ENCODE data around the gene IFIT2.

- TF ChIP-seq POLR2AphosphoS5 (IDR thresholded peaks at IDR 0.05; ENCODE audit: low read depth, low read length) (no peak), MEF2A (IDR thresholded peaks at IDR 0.05; ENCODE audit: borderline replicate concordance, low read depth) (no peak), NRF1 (IDR thresholded peaks at IDR 0.05; ENCODE audit: low read depth, low read length) (no peak), MXI1 (IDR thresholded peaks at IDR 0.05; ENCODE audit: low read depth, low read length) (no peak), CHD2 (IDR thresholded peaks at IDR 0.05; ENCODE audit: low read length, partially characterized antibody) (no peak), RFX5 (IDR thresholded peaks at IDR 0.05; ENCODE audit: low read length) (no peak), TAF1 (IDR thresholded peaks at IDR 0.05; ENCODE audit: borderline replicate concordance, low read depth, low read length) (no peak), SIN3A (IDR thresholded peaks at IDR 0.05; ENCODE audit: borderline replicate concordance, low read depth, low read length) (no peak)
- TF ChIP-seq, protein P1, sequence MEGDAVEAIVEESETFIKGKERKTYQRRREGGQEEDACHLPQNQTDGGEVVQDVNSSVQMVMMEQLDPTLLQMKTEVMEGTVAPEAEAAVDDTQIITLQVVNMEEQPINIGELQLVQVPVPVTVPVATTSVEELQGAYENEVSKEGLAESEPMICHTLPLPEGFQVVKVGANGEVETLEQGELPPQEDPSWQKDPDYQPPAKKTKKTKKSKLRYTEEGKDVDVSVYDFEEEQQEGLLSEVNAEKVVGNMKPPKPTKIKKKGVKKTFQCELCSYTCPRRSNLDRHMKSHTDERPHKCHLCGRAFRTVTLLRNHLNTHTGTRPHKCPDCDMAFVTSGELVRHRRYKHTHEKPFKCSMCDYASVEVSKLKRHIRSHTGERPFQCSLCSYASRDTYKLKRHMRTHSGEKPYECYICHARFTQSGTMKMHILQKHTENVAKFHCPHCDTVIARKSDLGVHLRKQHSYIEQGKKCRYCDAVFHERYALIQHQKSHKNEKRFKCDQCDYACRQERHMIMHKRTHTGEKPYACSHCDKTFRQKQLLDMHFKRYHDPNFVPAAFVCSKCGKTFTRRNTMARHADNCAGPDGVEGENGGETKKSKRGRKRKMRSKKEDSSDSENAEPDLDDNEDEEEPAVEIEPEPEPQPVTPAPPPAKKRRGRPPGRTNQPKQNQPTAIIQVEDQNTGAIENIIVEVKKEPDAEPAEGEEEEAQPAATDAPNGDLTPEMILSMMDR (IDR thresholded peaks at IDR 0.05) = no peak
These were observed 53.6 kb downstream of the IFIT2 start for GRCh38 chr10:89355394-89355931.
